ENCODE measurements around the gene R3HCC1L.
"Not testable (repeated sequence)": the region's sequence is repeated elsewhere in the genome, so short reads cannot be mapped to it uniquely, and the experiment has no call there.

The R3HCC1L gene

GRCh38 chr10:98128802-98129201, 5.7 kb upstream of the R3HCC1L start:
- no peak for ATAC-seq
- TF ChIP-seq ESRRG (CRISPR knock-in tag; IDR thresholded peaks at IDR 0.05) (no peak), ARNTL (CRISPR knock-in tag; IDR thresholded peaks at IDR 0.05; ENCODE audit: borderline replicate concordance, low read depth) (no peak), POU6F1 (CRISPR knock-in tag; IDR thresholded peaks at IDR 0.05; ENCODE audit: borderline replicate concordance, low read depth) (no peak), OSR1 (CRISPR knock-in tag; IDR thresholded peaks at IDR 0.05) (no peak), ZNF8 (CRISPR knock-in tag; IDR thresholded peaks at IDR 0.05) (no peak), ISL1 (CRISPR knock-in tag; IDR thresholded peaks at IDR 0.05) (no peak), BACH2 (CRISPR knock-in tag; IDR thresholded peaks at IDR 0.05; ENCODE audit: borderline replicate concordance) (no peak), TCF4 (CRISPR knock-in tag; IDR thresholded peaks at IDR 0.05; ENCODE audit: borderline replicate concordance) (no peak), CSDC2 (CRISPR knock-in tag; IDR thresholded peaks at IDR 0.05) (no peak), ZC3H10 (CRISPR knock-in tag; IDR thresholded peaks at IDR 0.05) (no peak), TOX (CRISPR knock-in tag; IDR thresholded peaks at IDR 0.05; ENCODE audit: borderline replicate concordance) (no peak), CREB5 (CRISPR knock-in tag; IDR thresholded peaks at IDR 0.05; ENCODE audit: low read depth) (no peak), RARB (CRISPR knock-in tag; IDR thresholded peaks at IDR 0.05) (no peak), ZFP3 (CRISPR knock-in tag; IDR thresholded peaks at IDR 0.05) (no peak), ZFP30 (CRISPR knock-in tag; IDR thresholded peaks at IDR 0.05) (no peak), TSHZ2 (CRISPR knock-in tag; IDR thresholded peaks at IDR 0.05) (no peak), CSRNP3 (CRISPR knock-in tag; IDR thresholded peaks at IDR 0.05) (no peak), ZNF565 (CRISPR knock-in tag; conservative IDR thresholded peaks at IDR 0.05; ENCODE audit: low read depth) (no peak), GLIS3 (CRISPR knock-in tag; IDR thresholded peaks at IDR 0.05) (no peak)

- TF ChIP-seq RARB (CRISPR knock-in tag; IDR thresholded peaks at IDR 0.05) (no peak), ZFP3 (CRISPR knock-in tag; IDR thresholded peaks at IDR 0.05) (no peak), GLIS3 (CRISPR knock-in tag; IDR thresholded peaks at IDR 0.05) (no peak), TOX (CRISPR knock-in tag; IDR thresholded peaks at IDR 0.05; ENCODE audit: borderline replicate concordance) (no peak), ARNTL (CRISPR knock-in tag; IDR thresholded peaks at IDR 0.05; ENCODE audit: borderline replicate concordance, low read depth) (no peak), ZNF8 (CRISPR knock-in tag; IDR thresholded peaks at IDR 0.05) (no peak), ESRRG (CRISPR knock-in tag; IDR thresholded peaks at IDR 0.05) (no peak), PPARA (CRISPR knock-in tag; IDR thresholded peaks at IDR 0.05; ENCODE audit: borderline replicate concordance) (no peak), PATZ1 (CRISPR knock-in tag; IDR thresholded peaks at IDR 0.05; ENCODE audit: borderline replicate concordance) (no peak), CSRNP3 (CRISPR knock-in tag; IDR thresholded peaks at IDR 0.05) (no peak), ZFP30 (CRISPR knock-in tag; IDR thresholded peaks at IDR 0.05) (no peak), POU6F1 (CRISPR knock-in tag; IDR thresholded peaks at IDR 0.05; ENCODE audit: borderline replicate concordance, low read depth) (no peak), TCF4 (CRISPR knock-in tag; IDR thresholded peaks at IDR 0.05; ENCODE audit: borderline replicate concordance) (no peak), CSDC2 (CRISPR knock-in tag; IDR thresholded peaks at IDR 0.05) (no peak), ISL1 (CRISPR knock-in tag; IDR thresholded peaks at IDR 0.05) (no peak), CREB5 (CRISPR knock-in tag; IDR thresholded peaks at IDR 0.05; ENCODE audit: low read depth) (no peak), OSR1 (CRISPR knock-in tag; IDR thresholded peaks at IDR 0.05) (no peak)
- no peak for ATAC-seq
Measured at GRCh38 chr10:98131619-98132018, 2.8 kb upstream of the R3HCC1L start.

GRCh38 chr10:98133075-98133752, 1.2 kb upstream of the R3HCC1L start:
- not testable (repeated sequence) for ATAC-seq
